Dorsolateral prefrontal cortex (tissue), 118 donors: Measurements from ENCODE around the gene LRRIQ1. TPM values are rescaled to one million over a fixed set of nuclear protein-coding genes. Genes with fewer than 3 reads are reported as not detected.

Experiments used
- total RNA-seq, 120 experiments: library from RNA; stranded (reverse); gene quantifications; one replicate each; pipeline versions ENCODE4 v1.2.3 to v1.2.4, GENCODE V29; 2022

Gene LRRIQ1
- total RNA-seq, 120 experiments from 2014 or later: 0.56 to 11.7 (median 2.6) TPM

Other genes starting within 250 kb of the LRRIQ1 start
- gene SLC6A15, start 123.6 kb upstream of the LRRIQ1 start, total RNA-seq: 100 to 1,000 TPM in 9 of 120 experiments, 10 to 100 TPM in 111; 25.0 to 113 (median 75.9) TPM
- 10 to 100 TPM in 1 of 120 experiments, 1 to 10 TPM in 109, under 1 TPM in 10; 0.21 to 30.1 (median 2.3) TPM for gene TSPAN19, start 74 bp upstream of the LRRIQ1 start, total RNA-seq
- gene ALX1, start 243.9 kb downstream of the LRRIQ1 start, total RNA-seq: under 1 TPM in 11 of 120 experiments, not detected in 109; 0.32 to 0.63 (median 0.39) TPM